Suprapubic skin (tissue), 4 donors: ENCODE measurements around the gene ZFAND6.

Source experiments
- EP300 ChIP-seq: sonication (generic); formaldehyde crosslinking; IDR thresholded peaks from one replicate; pipeline ENCODE4 v1.6.1; 2017; ENCODE audit warnings: antibody characterized with exemption
- POLR2A ChIP-seq, 2 donors: fragments of 450-650 bp; IDR thresholded peaks; one replicate each; pipeline ENCODE4 v1.6.1; 2017; ENCODE audit warnings: antibody characterized with exemption in 2 of 2, mild to moderate bottlenecking in 2 of 2, moderate library complexity in 2 of 2
- POLR2AphosphoS5 ChIP-seq, 3 donors: sonication (generic); formaldehyde crosslinking; IDR thresholded peaks; one replicate each; pipeline ENCODE4 v1.6.1; 2017; ENCODE audit warnings: antibody characterized with exemption in 3 of 3
- TF ChIP-seq, protein P1 (sequence below), 2 donors: fragments of 200-600 bp in 1 of 2; fragments of 450-650 bp in 1 of 2; sonication (generic) in 1 of 2; IDR thresholded peaks; one replicate each; pipeline ENCODE4 v1.5.1; 2016 to 2019; ENCODE audit warnings: antibody characterized with exemption in 2 of 2, mild to moderate bottlenecking in 1 of 2, moderate library complexity in 1 of 2

DNA sequence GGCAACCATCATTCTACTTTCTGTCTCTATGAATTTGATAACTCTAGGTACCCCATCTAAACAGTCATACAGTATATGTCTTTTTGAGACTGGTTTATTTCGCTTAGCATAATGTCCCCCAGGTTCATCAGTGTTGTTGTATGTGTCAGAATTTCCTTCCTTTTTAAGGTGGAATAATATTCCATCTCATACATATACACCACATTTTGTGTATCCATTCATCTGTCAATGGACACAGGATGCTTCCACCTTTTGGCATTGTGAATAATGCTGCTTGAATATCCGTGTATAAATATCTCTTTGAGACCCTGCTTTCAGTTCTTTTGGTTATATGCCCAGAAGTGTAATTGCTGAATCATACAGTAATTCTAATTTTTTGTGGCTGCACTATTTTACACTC lies 10.4 kb upstream of the ZFAND6 start:
- TF ChIP-seq POLR2AphosphoS5 (IDR thresholded peaks at IDR 0.05) (no peak), POLR2A (IDR thresholded peaks at IDR 0.05) (no peak), EP300 (no peak)
- TF ChIP-seq, protein P1, sequence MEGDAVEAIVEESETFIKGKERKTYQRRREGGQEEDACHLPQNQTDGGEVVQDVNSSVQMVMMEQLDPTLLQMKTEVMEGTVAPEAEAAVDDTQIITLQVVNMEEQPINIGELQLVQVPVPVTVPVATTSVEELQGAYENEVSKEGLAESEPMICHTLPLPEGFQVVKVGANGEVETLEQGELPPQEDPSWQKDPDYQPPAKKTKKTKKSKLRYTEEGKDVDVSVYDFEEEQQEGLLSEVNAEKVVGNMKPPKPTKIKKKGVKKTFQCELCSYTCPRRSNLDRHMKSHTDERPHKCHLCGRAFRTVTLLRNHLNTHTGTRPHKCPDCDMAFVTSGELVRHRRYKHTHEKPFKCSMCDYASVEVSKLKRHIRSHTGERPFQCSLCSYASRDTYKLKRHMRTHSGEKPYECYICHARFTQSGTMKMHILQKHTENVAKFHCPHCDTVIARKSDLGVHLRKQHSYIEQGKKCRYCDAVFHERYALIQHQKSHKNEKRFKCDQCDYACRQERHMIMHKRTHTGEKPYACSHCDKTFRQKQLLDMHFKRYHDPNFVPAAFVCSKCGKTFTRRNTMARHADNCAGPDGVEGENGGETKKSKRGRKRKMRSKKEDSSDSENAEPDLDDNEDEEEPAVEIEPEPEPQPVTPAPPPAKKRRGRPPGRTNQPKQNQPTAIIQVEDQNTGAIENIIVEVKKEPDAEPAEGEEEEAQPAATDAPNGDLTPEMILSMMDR (IDR thresholded peaks at IDR 0.05): no peak
